Right renal pelvis (tissue), 4 donors: ENCODE measurements around the gene ZBTB16. TPM values are rescaled to one million over a fixed set of nuclear protein-coding genes. Genes with fewer than 3 reads are reported as not detected.
A peak's percentile ranks its signal among the peaks of the same experiment; 100 is the strongest.

Experiments used
- DNase-seq, 4 donors: peaks; one replicate each; pipeline ENCODE4 v3.0.0-alpha.2; 2013; ENCODE audit warnings: low read depth in 4 of 4, low spot score in 3 of 4, missing footprints in 1 of 4
- polyA plus RNA-seq, 4 donors: library from polyadenylated mRNA; unstranded; fragments of 120-200 nt; gene quantifications; one replicate each; pipeline ENCODE4 v1.2.1, GENCODE V29; 2013; ENCODE audit not compliant: insufficient read length in 4 of 4

Gene ZBTB16
- polyA plus RNA-seq, 4 donors, result 0.89 to 2.0 (median 1.5) TPM

- DNase-seq, result no peak
Observed at GRCh38 chr11:114265122-114265878, 205.8 kb downstream of the ZBTB16 start.

- no peak for DNase-seq
Observed at GRCh38 chr11:114269498-114269897, 210.0 kb downstream of the ZBTB16 start.

GRCh38 chr11:114270531-114271270 is 211.2 kb downstream of the ZBTB16 start:
- DNase-seq, result no peak

GRCh38 chr11:114271316-114271715 is 211.8 kb downstream of the ZBTB16 start:
- no peak for DNase-seq

- no peak for DNase-seq
Observed at GRCh38 chr11:114272311-114272710, 212.8 kb downstream of the ZBTB16 start.

GRCh38 chr11:114273071-114273470 is 213.6 kb downstream of the ZBTB16 start:
- no peak for DNase-seq

- DNase-seq, result no peak
Observed at GRCh38 chr11:114273890-114274635, 214.6 kb downstream of the ZBTB16 start.

- no peak for DNase-seq
Observed at GRCh38 chr11:114274637-114275036, 215.1 kb downstream of the ZBTB16 start.

GRCh38 chr11:114275280-114275679 is 215.8 kb downstream of the ZBTB16 start:
- no peak for DNase-seq

GRCh38 chr11:114276077-114276476 is 216.6 kb downstream of the ZBTB16 start:
- DNase-seq, result no peak

- no peak for DNase-seq
Observed at GRCh38 chr11:114277637-114278341, 218.3 kb downstream of the ZBTB16 start.

- DNase-seq, result no peak
Observed at GRCh38 chr11:114278342-114279065, 219.0 kb downstream of the ZBTB16 start.

GRCh38 chr11:114279792-114280546 is 220.5 kb downstream of the ZBTB16 start:
- no peak for DNase-seq

- peak in 2 of 4 donors; percentile 16 to 33 for DNase-seq
Observed at GRCh38 chr11:114280696-114281095, 221.2 kb downstream of the ZBTB16 start.

- DNase-seq, result no peak
Observed at GRCh38 chr11:114281388-114281956, 222.0 kb downstream of the ZBTB16 start.

GRCh38 chr11:114282488-114282887 is 223.0 kb downstream of the ZBTB16 start:
- DNase-seq, result no peak

- DNase-seq, result no peak
Observed at GRCh38 chr11:114283422-114283821, 223.9 kb downstream of the ZBTB16 start.

- DNase-seq, result no peak
Observed at GRCh38 chr11:114284021-114284420, 224.5 kb downstream of the ZBTB16 start.

GRCh38 chr11:114284914-114285313 is 225.4 kb downstream of the ZBTB16 start:
- no peak for DNase-seq
